Small intestine (tissue), 7 donors: Measurements from ENCODE around the gene ZC3H18. TPM values are rescaled to one million over a fixed set of nuclear protein-coding genes. Genes with fewer than 3 reads are reported as not detected.

Experiments used
- DNase-seq, 2 donors: peaks; one replicate each; pipeline versions ENCODE4 v3.0.0 to v3.0.0-alpha.2; 2013
- FAIRE-seq: peaks from 2 replicates; lab custom pipeline; 2012; peaks lifted over from hg19 to GRCh38; lab: Jason Lieb, UNC
- H3K27ac ChIP-seq, 3 donors: one replicate each; pipeline ENCODE4 v1.5.1; 2013; ENCODE audit warnings: low read length in 2 of 3, mild to moderate bottlenecking in 2 of 3, control low read depth in 1 of 3, inconsistent platforms in 1 of 3, low read depth in 1 of 3, moderate library complexity in 1 of 3
- H3K27me3 ChIP-seq, 3 donors: one replicate each; pipeline ENCODE4 v1.6.1; 2013; ENCODE audit warnings: low read length in 3 of 3, inconsistent platforms in 1 of 3; ENCODE audit not compliant: control insufficient read depth in 3 of 3, insufficient read depth in 3 of 3
- H3K36me3 ChIP-seq, 3 donors: one replicate each; pipeline ENCODE4 v1.6.1; 2013; ENCODE audit warnings: low read length in 3 of 3, inconsistent platforms in 1 of 3, low read depth in 1 of 3, mild to moderate bottlenecking in 1 of 3, moderate library complexity in 1 of 3; ENCODE audit not compliant: control insufficient read depth in 3 of 3, insufficient read depth in 2 of 3
- H3K4me1 ChIP-seq, 3 donors: one replicate each; pipeline ENCODE4 v1.6.1; 2013; ENCODE audit warnings: low read length in 2 of 3, inconsistent platforms in 1 of 3, low read depth in 1 of 3, mild to moderate bottlenecking in 1 of 3, moderate library complexity in 1 of 3; ENCODE audit not compliant: control insufficient read depth in 3 of 3, insufficient read depth in 2 of 3
- H3K4me3 ChIP-seq, 3 donors: one replicate each; pipeline ENCODE4 v1.5.1; 2013; ENCODE audit warnings: low read length in 3 of 3, control low read depth in 1 of 3, inconsistent platforms in 1 of 3, low read depth in 1 of 3, mild to moderate bottlenecking in 1 of 3, moderate library complexity in 1 of 3
- H3K9me3 ChIP-seq, 2 donors: one replicate each; pipeline ENCODE4 v1.6.1; 2013; ENCODE audit warnings: low read depth in 1 of 2, low read length in 1 of 2; ENCODE audit not compliant: control insufficient read depth in 2 of 2, insufficient read depth in 1 of 2
- WGBS, 3 donors: extraction: QIAGEN DNeasy Blood & Tissue Kit; methylation state at CpG; one replicate each; pipeline ENCODE4 v1.1.7; 2013; 5-methylcytosine and 5-hydroxymethylcytosine counted together
- polyA plus RNA-seq, 4 donors: library from polyadenylated mRNA; stranded (reverse) in 3 of 4; unstranded in 1 of 4; fragments of 200-250 nt in 3 of 4; fragments of 120-200 nt in 1 of 4; gene quantifications; one replicate each; pipeline versions ENCODE4 v1.2.1 to v1.2.3, GENCODE V29; 2013
- donor health status: healthy with polysubstance abuse.
- donor health status: control.
- donor health status: control.
- donor health status: Bipolar disorder and iron deficiency.
- donor health status: healthy.

Gene ZC3H18
- polyA plus RNA-seq, 4 donors = 19.7 to 31.9 (median 28.2) TPM

DNA sequence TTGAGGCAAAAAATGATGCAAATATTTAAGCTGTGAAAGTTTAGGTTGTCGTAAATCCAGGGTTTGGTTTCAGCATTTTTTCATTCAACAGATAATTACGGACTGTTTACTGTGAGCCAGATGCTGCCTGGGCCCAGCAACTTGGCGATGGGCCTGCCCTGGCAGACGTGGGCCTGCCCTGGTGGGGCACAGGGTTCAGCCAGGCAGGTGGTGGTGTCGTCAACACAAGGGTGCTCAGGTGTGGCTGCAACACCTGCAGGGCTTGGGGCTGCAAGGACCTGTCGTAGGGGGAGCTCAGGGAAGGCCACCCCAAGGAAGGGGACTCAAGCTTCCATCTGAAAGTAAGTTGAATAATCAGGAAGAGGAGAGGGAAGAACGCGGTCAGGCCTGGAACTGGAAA, 15.1 kb downstream of the ZC3H18 start:
- peaks cover 12 to 75% (median 33%) of the 10 kb centered on the region in 3 donors for H3K36me3 ChIP-seq
- 38 to 64% (median 56%) methylated on average over 8 of the region's 8 CpGs for WGBS, 3 donors
- DNase-seq = no peak

GRCh38 chr16:88585927-88586581, 15.9 kb downstream of the ZC3H18 start:
- no peak for DNase-seq
- peaks cover 9 to 75% (median 31%) of the 10 kb centered on the region in 3 donors for H3K36me3 ChIP-seq
- FAIRE-seq = no peak

More for the DNA sequence above, 15.1 kb downstream of the ZC3H18 start:
- H3K27ac ChIP-seq = no peak overlapping the region
- no peaks in the 10 kb centered on the region for H3K27me3 ChIP-seq
- H3K4me1 ChIP-seq = no peaks in the 10 kb centered on the region
- H3K9me3 ChIP-seq = no peaks in the 10 kb centered on the region
- FAIRE-seq = no peak
- H3K4me3 ChIP-seq = no peak overlapping the region

GRCh38 chr16:88588148-88588547, 17.9 kb downstream of the ZC3H18 start:
- WGBS, 3 donors = 79 to 92% (median 83%) methylated on average over 4 of the region's 4 CpGs
- no peak for FAIRE-seq
- Histone ChIP-seq H3K27ac (no peak overlapping the region), H3K4me3 (no peak overlapping the region), H3K36me3 (peaks cover 9 to 71% (median 30%) of the 10 kb centered on the region in 3 donors), H3K9me3 (no peaks in the 10 kb centered on the region), H3K4me1 (no peaks in the 10 kb centered on the region), H3K27me3 (no peaks in the 10 kb centered on the region)
- no peak for DNase-seq

More at GRCh38 chr16:88585927-88586581, 15.9 kb downstream of the ZC3H18 start:
- no peak overlapping the region for H3K27ac ChIP-seq
- no peaks in the 10 kb centered on the region for H3K27me3 ChIP-seq
- WGBS, 3 donors = 91 to 93% (median 92%) methylated on average over 13 of the region's 13 CpGs
- no peak overlapping the region for H3K4me3 ChIP-seq
- H3K9me3 ChIP-seq = no peaks in the 10 kb centered on the region
- H3K4me1 ChIP-seq = no peaks in the 10 kb centered on the region

DNA sequence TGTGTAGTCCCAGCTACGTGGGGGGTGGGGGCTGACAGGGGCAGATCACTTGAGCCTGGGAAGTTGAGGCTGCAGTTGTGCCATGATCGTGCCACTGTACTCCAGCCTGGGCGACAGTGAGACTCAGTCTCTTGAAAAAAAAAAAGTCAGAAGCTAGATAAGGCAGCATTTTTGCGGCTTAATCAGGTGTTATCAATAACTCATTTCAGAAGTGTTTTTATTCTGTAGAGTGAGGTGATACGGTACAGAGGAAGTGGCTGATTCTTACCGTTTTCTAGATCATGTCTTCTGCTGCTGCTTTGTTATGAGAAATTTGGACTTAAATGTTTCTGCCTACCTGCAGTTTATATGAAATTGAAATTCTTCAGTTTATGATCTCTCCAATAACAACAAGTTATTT, 18.6 kb downstream of the ZC3H18 start:
- Histone ChIP-seq H3K36me3 (peaks cover 12 to 71% (median 30%) of the 10 kb centered on the region in 3 donors), H3K4me1 (no peaks in the 10 kb centered on the region), H3K27ac (no peak overlapping the region), H3K4me3 (no peak overlapping the region), H3K9me3 (no peaks in the 10 kb centered on the region), H3K27me3 (no peaks in the 10 kb centered on the region)
- no peak for DNase-seq
- WGBS, 3 donors = 74 to 79% (median 75%) methylated on average over 6 of the region's 6 CpGs
- no peak for FAIRE-seq

DNA sequence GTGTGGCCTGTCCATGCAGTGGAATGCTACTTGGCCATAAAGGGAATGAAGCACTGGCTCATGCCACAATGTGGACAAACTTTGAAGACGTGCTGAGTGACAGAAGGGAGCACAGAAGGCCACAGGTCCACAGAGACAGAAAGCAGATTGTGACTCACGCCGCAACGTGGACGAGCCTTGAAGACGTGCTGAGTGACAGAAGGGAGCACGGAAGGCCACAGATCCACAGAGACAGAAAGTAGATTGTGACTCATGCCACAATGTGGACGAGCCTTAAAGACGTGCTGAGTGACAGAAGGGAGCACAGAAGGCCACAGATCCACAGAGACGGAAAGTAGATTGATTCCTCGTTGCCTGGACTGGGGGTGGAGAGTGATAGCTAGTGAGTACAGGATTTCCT, 19.2 kb downstream of the ZC3H18 start:
- Histone ChIP-seq H3K27ac (no peak overlapping the region), H3K4me3 (no peak overlapping the region), H3K36me3 (peaks cover 14 to 72% (median 30%) of the 10 kb centered on the region in 3 donors), H3K4me1 (no peaks in the 10 kb centered on the region), H3K9me3 (no peaks in the 10 kb centered on the region), H3K27me3 (no peaks in the 10 kb centered on the region)
- DNase-seq = no peak
- 88 to 90% (median 89%) methylated on average over 11 of the region's 11 CpGs for WGBS, 3 donors
- FAIRE-seq = no peak

- peak overlapping the region in 1 of 3 donors; percentile 41 for H3K27ac ChIP-seq
- WGBS, 3 donors = 75 to 90% (median 81%) methylated on average over 10 of the region's 10 CpGs
- peaks cover 14 to 71% (median 30%) of the 10 kb centered on the region in 3 donors for H3K36me3 ChIP-seq
- no peak overlapping the region for H3K4me3 ChIP-seq
- DNase-seq = no peak
- H3K4me1 ChIP-seq = no peaks in the 10 kb centered on the region
- FAIRE-seq = no peak
- H3K9me3 ChIP-seq = no peaks in the 10 kb centered on the region
- H3K27me3 ChIP-seq = no peaks in the 10 kb centered on the region
Measured at GRCh38 chr16:88591577-88592021, 21.4 kb downstream of the ZC3H18 start.

DNA sequence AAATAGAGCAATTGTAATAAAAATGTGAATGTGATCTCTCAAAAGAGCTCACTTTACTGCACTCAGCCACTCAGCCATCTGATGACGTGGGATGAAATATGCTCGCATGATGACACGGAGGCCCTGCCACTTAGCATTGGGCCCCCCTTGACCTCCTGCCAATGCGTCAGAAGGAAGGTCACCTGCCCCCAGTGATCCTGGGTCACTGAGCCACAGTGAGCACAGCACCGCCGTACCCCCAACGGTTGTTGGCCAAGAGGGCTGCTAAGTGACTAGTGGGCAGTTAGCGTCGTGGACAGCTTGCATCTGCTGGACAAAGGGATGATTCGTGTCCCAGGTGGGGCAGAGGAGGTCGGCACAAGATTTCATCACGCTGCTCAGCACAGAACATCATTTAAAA, 22.9 kb downstream of the ZC3H18 start:
- Histone ChIP-seq H3K4me3 (no peak overlapping the region), H3K9me3 (no peaks in the 10 kb centered on the region), H3K36me3 (peaks cover 5 to 65% (median 21%) of the 10 kb centered on the region in 3 donors), H3K4me1 (no peaks in the 10 kb centered on the region), H3K27ac (no peak overlapping the region), H3K27me3 (no peaks in the 10 kb centered on the region)
- 93 to 94% (median 93%) methylated on average over 12 of the region's 12 CpGs for WGBS, 3 donors
- FAIRE-seq (no peak), DNase-seq (no peak)

GRCh38 chr16:88593489-88593888, 23.3 kb downstream of the ZC3H18 start:
- no peak for DNase-seq
- H3K36me3 ChIP-seq = peaks cover 5 to 65% (median 21%) of the 10 kb centered on the region in 3 donors
- WGBS, 3 donors = 82 to 89% (median 84%) methylated on average over 11 of the region's 11 CpGs
- H3K27ac ChIP-seq = no peak overlapping the region
- H3K4me3 ChIP-seq = no peak overlapping the region
- H3K4me1 ChIP-seq = no peaks in the 10 kb centered on the region
- H3K9me3 ChIP-seq = no peaks in the 10 kb centered on the region
- no peaks in the 10 kb centered on the region for H3K27me3 ChIP-seq
- no peak for FAIRE-seq
